Activated CD8-positive, alpha-beta memory T cell treated with anti-CD3 and anti-CD28 coated beads, Interleukin-2, amount 10 ng/mL, durations not matched to agents 7 days and 5 days (primary cell): ENCODE data around the gene KRT3. TPM values are rescaled to one million over a fixed set of nuclear protein-coding genes. Genes with fewer than 3 reads are reported as not detected.

Experiments used
- ATAC-seq: fragments of 150-1000 bp; cut with Tn5 transposase; one replicate; pipeline ENCODE4 v1.10.0; 2021; ENCODE audit warnings: moderate library complexity
- CTCF ChIA-PET: fragments of 350-600 bp; sonication (Branson Sonifier 250); formaldehyde crosslinking; loops from one replicate; lab custom pipeline; 2021; ENCODE audit warnings: antibody characterized with exemption; lab: Charles Lee
- DNase-seq: peaks from one replicate; pipeline ENCODE4 v3.0.0-alpha.2; 2020
- H3K27ac Mint-ChIP-seq: one replicate; pipeline ENCODE4 v1.8.0; 2021; ENCODE audit warnings: mild to moderate bottlenecking, mixed read lengths
- H3K27me3 Mint-ChIP-seq: one replicate; pipeline ENCODE4 v1.8.0; 2021; ENCODE audit warnings: mixed read lengths
- H3K36me3 Mint-ChIP-seq: one replicate; pipeline ENCODE4 v1.8.0; 2021; ENCODE audit warnings: mild to moderate bottlenecking, mixed read lengths
- H3K4me1 Mint-ChIP-seq: one replicate; pipeline ENCODE4 v1.8.0; 2021; ENCODE audit warnings: mixed read lengths
- H3K4me3 Mint-ChIP-seq: one replicate; pipeline ENCODE4 v1.8.0; 2021; ENCODE audit warnings: mild to moderate bottlenecking, moderate library complexity, mixed read lengths
- H3K9me3 Mint-ChIP-seq: one replicate; pipeline ENCODE4 v1.8.0; 2022; ENCODE audit warnings: low read depth, mixed read lengths
- total RNA-seq, 2 experiments: library from RNA; stranded (reverse); gene quantifications; one replicate each; pipeline ENCODE4 v1.2.3, GENCODE V29; 2021

KRT3 gene
- total RNA-seq, 2 experiments from 2014 or later, result not detected

- no peak for ATAC-seq
- Mint-ChIP-seq H3K9me3 (no peaks in the 10 kb centered on the region), H3K36me3 (no peaks in the 10 kb centered on the region), H3K4me1 (no peaks in the 10 kb centered on the region), H3K27ac (no peak overlapping the region), H3K27me3 (peaks cover 12% of the 10 kb centered on the region), H3K4me3 (no peak overlapping the region)
- no peak for DNase-seq
- CTCF ChIA-PET, result no interaction called here
Measured at GRCh38 chr12:52815676-52816588, 20.0 kb upstream of the KRT3 start.

GRCh38 chr12:52815161-52815560 is 19.2 kb upstream of the KRT3 start:
- no peak for DNase-seq
- Mint-ChIP-seq H3K4me3 (no peak overlapping the region), H3K36me3 (no peaks in the 10 kb centered on the region), H3K27ac (no peak overlapping the region), H3K27me3 (peaks cover 8% of the 10 kb centered on the region), H3K9me3 (no peaks in the 10 kb centered on the region), H3K4me1 (no peaks in the 10 kb centered on the region)
- CTCF ChIA-PET, result interaction anchor here (2.2 kb wide), 1 partner anchor 55 kb away, joined by 5 read pairs; no protein-coding TSS in a partner anchor
- no peak for ATAC-seq

- no peak overlapping the region for H3K27ac Mint-ChIP-seq
- H3K27me3 Mint-ChIP-seq, result peaks cover 7% of the 10 kb centered on the region
- H3K4me3 Mint-ChIP-seq, result no peak overlapping the region
- H3K9me3 Mint-ChIP-seq, result no peaks in the 10 kb centered on the region
- ATAC-seq, result no peak
- DNase-seq, result no peak
- H3K4me1 Mint-ChIP-seq, result no peaks in the 10 kb centered on the region
- CTCF ChIA-PET, result interaction anchor here (2.2 kb wide), 1 partner anchor 56 kb away, joined by 5 read pairs; no protein-coding TSS in a partner anchor
- H3K36me3 Mint-ChIP-seq, result no peaks in the 10 kb centered on the region
Measured at GRCh38 chr12:52814710-52815155, 18.8 kb upstream of the KRT3 start.

GRCh38 chr12:52813885-52814709 is 18.2 kb upstream of the KRT3 start, which contains the start of gene KRT4:
Gene KRT4, minus strand, starts transcription at chr12:52814116. Its CDS starts 58 bp downstream, at chr12:52814058.
- H3K4me1 Mint-ChIP-seq, result no peaks in the 10 kb centered on the region
- DNase-seq, result no peak
- no peaks in the 10 kb centered on the region for H3K9me3 Mint-ChIP-seq
- no peak within 1 kb of the TSS for H3K27ac Mint-ChIP-seq
- peaks cover 10% of the 10 kb centered on the region for H3K27me3 Mint-ChIP-seq
- CTCF ChIA-PET, result interaction anchor here (2.2 kb wide), 1 partner anchor 56 kb away, joined by 5 read pairs; no protein-coding TSS in a partner anchor
- no peak for ATAC-seq
- no peak within 1 kb of the TSS for H3K4me3 Mint-ChIP-seq
- H3K36me3 Mint-ChIP-seq, result no peaks in the 10 kb centered on the region

GRCh38 chr12:52813203-52813819 is 17.4 kb upstream of the KRT3 start:
- CTCF ChIA-PET, result interaction anchor here (2.2 kb wide), 1 partner anchor 57 kb away, joined by 5 read pairs; no protein-coding TSS in a partner anchor
- Mint-ChIP-seq H3K36me3 (no peaks in the 10 kb centered on the region), H3K4me1 (no peaks in the 10 kb centered on the region), H3K27me3 (peaks cover 10% of the 10 kb centered on the region), H3K27ac (no peak overlapping the region), H3K4me3 (no peak overlapping the region), H3K9me3 (no peaks in the 10 kb centered on the region)
- ATAC-seq (no peak), DNase-seq (no peak)

GRCh38 chr12:52812749-52813148 is 16.8 kb upstream of the KRT3 start:
- Mint-ChIP-seq H3K36me3 (no peaks in the 10 kb centered on the region), H3K27me3 (peaks cover 10% of the 10 kb centered on the region), H3K27ac (no peak overlapping the region), H3K9me3 (no peaks in the 10 kb centered on the region), H3K4me1 (no peaks in the 10 kb centered on the region), H3K4me3 (no peak overlapping the region)
- no peak for DNase-seq
- ATAC-seq, result no peak
- CTCF ChIA-PET, result interaction anchor here (2.2 kb wide), 1 partner anchor 58 kb away, joined by 5 read pairs; no protein-coding TSS in a partner anchor

- H3K4me1 Mint-ChIP-seq, result no peaks in the 10 kb centered on the region
- H3K27ac Mint-ChIP-seq, result no peak overlapping the region
- no peak for ATAC-seq
- peaks cover 10% of the 10 kb centered on the region for H3K27me3 Mint-ChIP-seq
- CTCF ChIA-PET, result no interaction called here
- H3K36me3 Mint-ChIP-seq, result no peaks in the 10 kb centered on the region
- DNase-seq, result no peak
- H3K9me3 Mint-ChIP-seq, result no peaks in the 10 kb centered on the region
- no peak overlapping the region for H3K4me3 Mint-ChIP-seq
Measured at GRCh38 chr12:52812073-52812400, 16.1 kb upstream of the KRT3 start.

- no peak for ATAC-seq
- Mint-ChIP-seq H3K36me3 (no peaks in the 10 kb centered on the region), H3K27me3 (peaks cover 10% of the 10 kb centered on the region), H3K4me1 (no peaks in the 10 kb centered on the region), H3K27ac (no peak overlapping the region), H3K9me3 (no peaks in the 10 kb centered on the region), H3K4me3 (no peak overlapping the region)
- CTCF ChIA-PET, result no interaction called here
- DNase-seq, result no peak
Measured at GRCh38 chr12:52811191-52812072, 15.5 kb upstream of the KRT3 start.

GRCh38 chr12:52810554-52810953 is 14.6 kb upstream of the KRT3 start:
- no peak for DNase-seq
- Mint-ChIP-seq H3K27ac (no peak overlapping the region), H3K4me3 (no peak overlapping the region), H3K4me1 (no peaks in the 10 kb centered on the region), H3K36me3 (no peaks in the 10 kb centered on the region), H3K27me3 (peaks cover 10% of the 10 kb centered on the region), H3K9me3 (no peaks in the 10 kb centered on the region)
- ATAC-seq, result no peak
- CTCF ChIA-PET, result no interaction called here

GRCh38 chr12:52809166-52809565 is 13.2 kb upstream of the KRT3 start:
- H3K27ac Mint-ChIP-seq, result no peak overlapping the region
- CTCF ChIA-PET, result no interaction called here
- H3K4me1 Mint-ChIP-seq, result no peaks in the 10 kb centered on the region
- peaks cover 6% of the 10 kb centered on the region for H3K27me3 Mint-ChIP-seq
- H3K4me3 Mint-ChIP-seq, result no peak overlapping the region
- ATAC-seq, result no peak
- H3K36me3 Mint-ChIP-seq, result no peaks in the 10 kb centered on the region
- DNase-seq, result no peak
- H3K9me3 Mint-ChIP-seq, result no peaks in the 10 kb centered on the region

GRCh38 chr12:52808573-52809160 is 12.8 kb upstream of the KRT3 start:
- DNase-seq, result no peak
- H3K27ac Mint-ChIP-seq, result no peak overlapping the region
- no peaks in the 10 kb centered on the region for H3K36me3 Mint-ChIP-seq
- H3K27me3 Mint-ChIP-seq, result peaks cover 6% of the 10 kb centered on the region
- no peak for ATAC-seq
- H3K4me1 Mint-ChIP-seq, result no peaks in the 10 kb centered on the region
- no peaks in the 10 kb centered on the region for H3K9me3 Mint-ChIP-seq
- H3K4me3 Mint-ChIP-seq, result no peak overlapping the region
- CTCF ChIA-PET, result no interaction called here
